ENCODE results near the gene IL27RA.
"Not testable (repeated sequence)": the region's sequence is repeated elsewhere in the genome, so short reads cannot be mapped to it uniquely, and the experiment has no call there.

GRCh38 chr19:14026652-14027192, 4.8 kb upstream of the IL27RA start:
- TF ChIP-seq CTCF, POLR2AphosphoS5 (IDR thresholded peaks at IDR 0.05): not testable (repeated sequence)
